HG03565 (cell line): ENCODE data around the gene TSSK1B.
A peak's percentile ranks its signal among the peaks of the same experiment; 100 is the strongest.
"Not testable (repeated sequence)": the region's sequence is repeated elsewhere in the genome, so short reads cannot be mapped to it uniquely, and the experiment has no call there.

ENCODE experiments used
- ATAC-seq: cut with Tn5 transposase; IDR thresholded peaks from one replicate; pipeline ENCODE4 v1.9.1; 2021; ENCODE audit warnings: mild to moderate bottlenecking, moderate library complexity; ENCODE audit not compliant: unreplicated experiment

Gene TSSK1B

DNA sequence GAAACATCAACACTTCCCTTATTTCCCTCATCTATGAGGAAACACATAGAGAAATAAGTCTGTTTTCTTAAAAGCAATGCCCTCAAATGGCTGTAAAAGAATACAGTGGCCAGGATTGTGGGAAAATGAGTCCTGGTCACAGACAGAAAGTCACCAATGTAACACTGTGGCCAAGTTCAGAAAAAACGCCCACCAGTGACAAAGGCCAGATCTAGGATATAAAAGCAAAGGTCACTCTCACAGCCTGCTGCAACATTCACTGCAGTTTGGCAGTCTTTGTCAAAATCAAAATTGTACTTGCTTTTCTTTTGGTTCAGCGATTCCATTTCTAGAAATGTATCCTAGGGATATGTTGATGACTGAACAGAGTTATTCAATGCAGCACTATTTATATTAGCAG, 30.5 kb downstream of the TSSK1B start:
- no peak for ATAC-seq

DNA sequence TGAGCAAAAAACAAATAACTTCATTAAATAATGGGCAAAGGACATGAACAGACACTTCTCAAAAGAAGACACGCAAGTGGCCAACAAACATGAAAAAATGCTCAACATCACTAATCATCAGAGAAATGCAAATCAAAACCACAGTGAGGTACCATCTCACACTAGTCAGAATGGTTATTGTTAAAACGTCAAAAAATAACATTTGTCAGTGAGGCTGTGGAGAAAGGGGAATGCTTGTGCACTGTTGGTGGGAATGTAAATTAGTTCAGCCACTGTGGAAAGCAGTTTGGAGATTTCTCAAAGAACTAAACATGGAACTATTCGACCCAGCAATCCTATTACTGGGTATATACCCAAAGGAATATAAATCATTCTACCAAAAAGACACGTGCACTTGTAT, 36.8 kb downstream of the TSSK1B start:
- not testable (repeated sequence) for ATAC-seq

GRCh38 chr5:113397046-113397445, 37.7 kb downstream of the TSSK1B start:
- no peak for ATAC-seq

DNA sequence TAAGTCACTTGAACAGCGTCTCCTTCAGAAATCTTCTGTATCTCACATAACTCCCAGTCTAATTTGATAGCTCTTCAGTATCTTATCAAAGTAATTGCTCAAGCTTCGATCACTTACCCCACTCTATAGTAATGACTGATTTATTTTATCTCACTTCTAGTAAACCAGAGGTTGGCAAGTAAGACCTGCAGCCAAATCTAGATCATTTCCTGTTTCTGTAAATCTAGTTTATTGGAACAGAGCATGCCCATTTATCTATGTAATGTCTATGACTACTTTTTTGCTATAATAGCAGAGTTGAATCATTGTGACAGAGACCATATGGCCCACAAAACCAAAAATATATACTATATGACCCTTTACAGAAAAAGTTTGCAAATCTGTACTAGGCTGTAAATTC, 40.1 kb downstream of the TSSK1B start:
- ATAC-seq = no peak

GRCh38 chr5:113390224-113390623, 44.6 kb downstream of the TSSK1B start:
- peak; percentile 72 for ATAC-seq

DNA sequence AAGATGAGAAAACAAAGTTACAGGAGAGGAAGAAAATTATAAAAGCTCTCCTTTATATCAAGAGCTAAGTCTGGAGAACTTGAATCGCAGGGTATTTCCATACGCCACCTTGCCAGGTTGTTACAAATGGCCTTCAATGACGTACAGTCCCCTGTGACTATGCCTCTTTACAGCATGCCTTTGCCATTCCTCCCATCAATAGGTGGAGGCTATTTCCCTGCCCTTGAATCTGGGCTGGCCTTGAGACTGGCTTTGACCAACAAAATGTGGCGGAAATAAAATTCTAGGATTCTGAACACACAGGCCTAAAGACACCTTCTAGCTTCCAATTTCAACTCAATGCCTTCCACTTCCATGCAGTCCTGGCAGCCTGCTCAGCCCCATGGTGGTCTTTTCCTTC, 45.7 kb downstream of the TSSK1B start:
- no peak for ATAC-seq

GRCh38 chr5:113387844-113388243, 46.9 kb downstream of the TSSK1B start:
- no peak for ATAC-seq

DNA sequence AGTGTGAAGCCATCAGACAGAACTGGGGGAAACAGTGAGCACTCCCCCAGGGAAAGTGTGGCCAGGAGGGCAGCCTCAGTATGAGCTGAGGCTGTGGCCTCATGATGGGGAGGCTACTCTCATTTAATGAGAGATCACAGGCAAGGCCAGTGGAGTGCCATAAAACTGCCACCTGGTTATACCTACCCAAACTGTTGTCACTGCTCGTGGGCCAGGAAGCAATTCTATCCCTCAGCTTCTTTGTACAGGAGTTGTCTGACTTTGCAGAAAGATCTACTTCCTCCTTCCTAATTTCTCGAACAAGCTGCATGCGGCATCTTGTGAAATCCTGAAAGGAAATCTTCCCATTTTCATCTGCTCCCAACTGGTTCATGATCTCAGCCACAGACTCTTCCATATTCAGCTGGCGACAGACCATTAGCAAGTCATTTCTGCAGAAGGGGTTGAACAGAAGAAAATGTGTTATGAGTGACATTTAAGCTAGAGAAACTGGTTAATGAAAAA, 50.0 kb downstream of the TSSK1B start:
- no peak for ATAC-seq

- ATAC-seq = no peak
Observed at GRCh38 chr5:113382731-113383130, 52.1 kb downstream of the TSSK1B start.
